Left cardiac atrium (tissue), 4 donors: ENCODE data around the gene NEO1. TPM values are rescaled to one million over a fixed set of nuclear protein-coding genes. Genes with fewer than 3 reads are reported as not detected.
A peak's percentile ranks its signal among the peaks of the same experiment; 100 is the strongest.

ENCODE experiments used
- ATAC-seq, 2 donors: fragments of 200-7000 bp; cut with Tn5 transposase; one replicate each; pipeline ENCODE4 v1.9.1; 2020; ENCODE audit warnings: mild to moderate bottlenecking in 2 of 2, moderate library complexity in 2 of 2
- DNase-seq: peaks from one replicate; pipeline ENCODE4 v3.0.0-alpha.2; 2020
- intact Hi-C, 2 donors: fragments of 100-400 bp; cut with DNase I; formaldehyde crosslinking; loops; one replicate each; pipeline versions ENCODE4 v1.14.1 to v1.15.1; 2022 to 2023
- total RNA-seq, 2 donors: library from RNA; stranded (reverse); fragmentation: NEBNext Ultra II Directional; extraction: Animal tissue kit (Norgen Biotek cat#: 25700); gene quantifications; one replicate each; pipeline ENCODE4 v1.2.1, GENCODE V29; 2021
- donor health status: DM: no; HTN: yes; CAD: no.
- donor health status: DM: no; HTN: yes; CAD: no; lungs with severe emphysema.
- donor health status: DM: yes; HTN: yes; CAD: no.
- donor health status: Dilated cardiomyopathy.

NEO1 gene
- total RNA-seq, 2 donors from 2014 or later: 10.6 to 16.3 TPM

DNA sequence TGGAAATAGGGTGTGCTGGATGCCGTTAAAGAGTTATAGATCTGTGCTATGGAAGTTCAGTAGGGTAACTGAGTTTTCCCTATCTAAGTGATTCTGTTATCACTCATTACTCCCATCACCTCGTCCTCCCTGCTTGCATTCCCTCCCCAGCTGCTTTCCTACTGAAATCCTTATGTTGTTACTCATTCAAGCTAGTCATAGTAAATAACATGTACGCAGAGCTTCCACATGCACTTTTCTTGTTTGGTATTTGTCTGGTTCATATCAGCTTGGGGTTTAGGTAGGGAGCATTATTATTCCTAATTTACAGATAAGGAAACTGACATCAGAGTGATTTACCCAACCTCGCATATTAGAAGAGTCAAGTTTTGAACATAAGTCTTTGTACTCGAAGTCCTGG, 181.4 kb downstream of the NEO1 start:
- DNase-seq (no peak), ATAC-seq (peak in 1 of 2 donors; percentile 24)
- intact Hi-C loops: no loop called here

DNA sequence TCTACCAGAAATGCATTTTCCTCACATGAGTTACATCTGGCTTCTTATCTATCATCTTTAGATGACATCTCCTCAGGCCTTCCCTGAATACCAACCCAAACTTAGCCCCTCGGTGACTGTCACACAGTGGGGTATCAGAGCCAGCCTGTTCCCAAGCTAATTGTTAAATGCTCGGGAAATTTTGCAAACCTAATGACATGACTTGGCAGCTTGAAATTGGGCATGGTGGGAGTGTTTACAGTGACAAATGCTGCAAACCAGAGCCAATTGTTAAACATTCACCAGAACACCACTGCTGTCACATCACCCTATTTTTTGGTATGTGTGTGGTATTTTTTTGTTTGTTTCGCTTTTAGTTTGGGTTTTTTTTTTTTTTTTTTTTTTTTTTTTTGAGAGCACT, 185.6 kb downstream of the NEO1 start:
- ATAC-seq: no peak
- intact Hi-C loops: no loop called here
- DNase-seq: no peak

DNA sequence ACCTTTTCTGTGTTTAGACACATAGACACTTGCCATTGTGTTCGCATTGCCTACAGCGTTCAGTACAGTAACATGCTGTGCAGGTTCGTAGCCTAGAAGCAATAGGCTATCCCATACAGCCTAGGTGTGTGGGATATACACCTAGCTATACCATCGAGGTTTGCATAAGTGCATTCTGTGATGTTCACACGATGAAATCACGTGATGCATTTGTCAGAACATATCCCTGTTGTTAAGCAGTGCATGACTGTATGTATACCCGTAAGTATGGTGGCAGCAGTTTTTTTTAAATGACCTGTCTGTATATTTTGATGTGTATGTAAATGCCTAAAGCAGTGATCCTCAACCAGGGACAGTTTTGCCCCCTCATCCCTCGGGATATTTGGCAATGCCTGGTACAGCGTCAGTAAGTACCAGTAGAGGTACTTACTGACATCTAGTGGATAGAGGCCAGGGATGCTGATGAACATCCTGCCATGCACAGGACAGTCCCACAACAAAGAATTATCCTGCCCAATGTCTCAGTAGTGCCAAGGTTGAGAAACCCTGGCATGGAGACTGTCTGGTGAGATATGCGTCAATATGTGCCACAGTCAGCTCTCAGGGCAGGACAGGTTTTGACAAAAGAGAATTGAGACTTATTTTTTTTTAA, 187.4 kb downstream of the NEO1 start:
- DNase-seq (no peak), ATAC-seq (peak in 1 of 2 donors; percentile 27)
- intact Hi-C loops: loop anchor here (2.0 kb wide), 2 partner anchors 31 to 33 kb away; no protein-coding TSS in a partner anchor

DNA sequence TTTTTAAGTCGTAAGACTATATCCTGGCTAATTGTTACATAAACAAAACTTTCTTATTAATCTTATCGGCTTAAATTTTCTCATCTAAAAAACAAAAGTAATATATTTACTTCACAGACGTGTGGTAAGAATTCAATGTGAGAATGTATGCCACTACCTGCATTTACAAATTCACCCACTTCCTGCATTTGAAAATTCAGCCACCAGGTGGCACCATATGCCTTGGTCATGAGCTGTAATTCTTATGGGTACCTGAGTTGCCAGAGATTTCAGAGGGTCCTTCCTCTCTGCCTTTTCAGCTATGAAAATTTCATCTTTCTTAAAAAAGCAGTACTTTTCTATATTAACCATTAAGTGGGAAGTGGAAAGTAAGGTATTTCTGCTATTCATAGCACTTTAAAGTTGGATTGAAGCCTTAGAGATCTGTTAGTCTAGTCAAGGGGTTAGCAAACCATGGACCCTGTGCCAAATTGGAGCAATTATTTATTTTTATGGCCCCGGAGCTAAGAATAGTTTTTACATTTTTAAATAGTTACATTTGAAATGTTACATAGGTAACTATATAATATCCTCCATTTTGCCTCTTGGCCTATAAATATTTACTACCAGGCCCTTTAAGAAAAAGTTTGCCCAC, 188.7 kb downstream of the NEO1 start:
- peak; percentile 56 for DNase-seq
- ATAC-seq: peak in 1 of 2 donors; percentile 47

DNA sequence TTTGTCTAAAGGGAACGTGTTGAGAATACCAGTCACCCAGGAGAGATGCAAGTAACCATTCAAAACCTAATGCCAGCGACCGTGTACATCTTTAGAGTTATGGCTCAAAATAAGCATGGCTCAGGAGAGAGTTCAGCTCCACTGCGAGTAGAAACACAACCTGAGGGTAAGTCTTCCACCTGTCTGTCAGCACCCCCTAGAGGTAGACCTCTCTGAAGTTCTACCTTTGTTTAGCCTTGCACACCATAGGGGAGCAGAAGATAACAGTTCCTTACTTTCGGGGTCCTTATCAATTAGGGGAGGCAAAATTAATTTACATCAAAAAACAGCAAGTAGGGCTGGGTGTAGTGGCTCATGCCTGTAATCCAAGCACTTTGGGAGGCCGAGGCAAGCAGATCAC, 192.1 kb downstream of the NEO1 start:
- intact Hi-C loops: no loop called here
- ATAC-seq (no peak), DNase-seq (no peak)

More for the DNA sequence above, 188.7 kb downstream of the NEO1 start:
- intact Hi-C loops: loop anchor here (2.0 kb wide), 2 partner anchors 30 to 32 kb away; no protein-coding TSS in a partner anchor

DNA sequence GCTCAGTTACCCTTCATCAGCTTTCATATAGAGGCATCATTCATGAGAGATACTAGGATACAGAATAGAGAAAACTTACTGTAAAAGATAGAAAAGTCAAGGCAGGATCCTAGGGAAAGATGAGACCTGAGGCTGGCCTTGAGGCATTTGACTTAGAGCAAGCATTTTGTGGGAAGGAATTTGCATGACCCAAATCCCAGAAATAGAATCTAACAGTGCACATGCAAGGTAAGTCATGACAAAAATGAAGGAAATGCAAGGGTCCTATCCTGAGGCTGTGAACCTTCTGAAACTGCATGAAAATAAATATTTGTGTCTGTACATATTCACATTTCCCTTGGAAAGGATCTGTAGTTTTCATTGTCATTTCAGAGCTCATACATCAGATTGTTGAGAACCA, 194.2 kb downstream of the NEO1 start:
- ATAC-seq (no peak), DNase-seq (no peak)
- intact Hi-C loops: no loop called here

DNA sequence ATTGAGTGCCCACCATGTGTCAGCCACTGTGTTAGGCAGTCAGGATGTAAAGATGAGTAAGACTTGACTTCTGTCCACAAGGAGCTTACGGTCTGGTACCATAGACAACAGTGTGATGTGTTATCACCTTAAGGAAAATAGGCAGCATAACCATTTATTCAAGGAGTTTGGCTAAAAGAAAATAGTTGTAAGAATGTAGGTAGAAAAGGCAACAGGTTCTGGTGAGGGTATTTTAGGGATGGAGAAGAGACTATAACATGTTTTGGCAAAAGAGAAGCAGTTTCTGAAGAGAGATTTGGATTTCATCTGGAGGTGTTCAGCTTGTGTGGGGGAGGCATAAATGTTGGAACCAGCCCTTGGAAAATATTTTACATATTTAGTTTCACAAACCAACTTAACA, 194.6 kb downstream of the NEO1 start:
- no peak for ATAC-seq
- intact Hi-C loops: no loop called here
- DNase-seq: no peak

DNA sequence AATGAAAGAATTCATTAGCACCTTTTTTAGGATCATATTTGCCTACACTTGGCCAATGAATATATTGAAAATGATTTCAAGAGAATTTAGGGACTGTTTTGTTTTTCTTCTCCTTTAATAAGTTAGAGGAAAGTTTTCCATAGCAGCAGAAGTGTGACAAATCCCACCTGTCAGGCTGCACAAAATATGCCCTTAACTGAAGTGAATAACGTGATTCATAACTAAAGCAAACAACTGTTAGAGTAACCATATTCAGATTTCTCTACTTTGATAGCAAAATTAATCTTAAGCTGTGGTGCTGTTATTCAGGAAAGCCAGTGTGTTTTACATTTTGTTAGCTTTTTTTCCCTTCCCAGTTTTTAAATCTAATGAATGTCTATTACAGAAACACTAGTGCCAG, 195.1 kb downstream of the NEO1 start:
- peak in 1 of 2 donors; percentile 53 for ATAC-seq
- intact Hi-C loops: no loop called here
- no peak for DNase-seq

DNA sequence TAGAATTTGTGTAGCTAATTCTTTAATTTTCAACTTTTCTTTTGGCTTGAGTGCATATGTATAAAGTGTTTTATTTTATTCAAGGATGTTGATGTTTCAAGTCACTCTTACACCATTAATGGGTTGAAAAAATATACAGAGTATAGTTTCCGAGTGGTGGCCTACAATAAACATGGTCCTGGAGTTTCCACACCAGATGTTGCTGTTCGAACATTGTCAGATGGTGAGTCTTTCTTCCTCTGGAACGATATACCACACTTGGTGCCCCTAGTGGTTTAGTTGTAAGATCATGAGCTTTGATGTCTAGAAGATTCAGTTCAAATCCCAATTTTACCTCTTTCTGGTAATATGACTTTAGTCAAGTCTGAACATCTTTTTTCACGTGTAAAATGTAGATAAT, 197.2 kb downstream of the NEO1 start:
- intact Hi-C loops: no loop called here
- ATAC-seq (no peak), DNase-seq (no peak)

DNA sequence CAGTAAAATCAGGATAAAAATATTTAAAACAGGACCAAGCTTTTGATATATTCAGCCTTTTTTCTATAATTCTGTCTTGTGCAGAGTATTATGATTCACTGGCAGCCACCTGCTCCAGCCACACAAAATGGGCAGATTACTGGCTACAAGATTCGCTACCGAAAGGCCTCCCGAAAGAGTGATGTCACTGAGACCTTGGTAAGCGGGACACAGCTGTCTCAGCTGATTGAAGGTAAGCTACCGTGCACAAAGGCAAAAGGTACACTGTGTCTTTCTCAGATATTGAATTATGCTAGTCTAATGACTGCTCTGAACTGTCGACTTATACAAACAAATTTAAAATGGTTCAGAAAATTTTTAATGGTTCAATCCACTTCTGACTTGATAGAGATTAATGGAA, 202.3 kb downstream of the NEO1 start:
- intact Hi-C loops: no loop called here
- ATAC-seq (no peak), DNase-seq (no peak)

DNA sequence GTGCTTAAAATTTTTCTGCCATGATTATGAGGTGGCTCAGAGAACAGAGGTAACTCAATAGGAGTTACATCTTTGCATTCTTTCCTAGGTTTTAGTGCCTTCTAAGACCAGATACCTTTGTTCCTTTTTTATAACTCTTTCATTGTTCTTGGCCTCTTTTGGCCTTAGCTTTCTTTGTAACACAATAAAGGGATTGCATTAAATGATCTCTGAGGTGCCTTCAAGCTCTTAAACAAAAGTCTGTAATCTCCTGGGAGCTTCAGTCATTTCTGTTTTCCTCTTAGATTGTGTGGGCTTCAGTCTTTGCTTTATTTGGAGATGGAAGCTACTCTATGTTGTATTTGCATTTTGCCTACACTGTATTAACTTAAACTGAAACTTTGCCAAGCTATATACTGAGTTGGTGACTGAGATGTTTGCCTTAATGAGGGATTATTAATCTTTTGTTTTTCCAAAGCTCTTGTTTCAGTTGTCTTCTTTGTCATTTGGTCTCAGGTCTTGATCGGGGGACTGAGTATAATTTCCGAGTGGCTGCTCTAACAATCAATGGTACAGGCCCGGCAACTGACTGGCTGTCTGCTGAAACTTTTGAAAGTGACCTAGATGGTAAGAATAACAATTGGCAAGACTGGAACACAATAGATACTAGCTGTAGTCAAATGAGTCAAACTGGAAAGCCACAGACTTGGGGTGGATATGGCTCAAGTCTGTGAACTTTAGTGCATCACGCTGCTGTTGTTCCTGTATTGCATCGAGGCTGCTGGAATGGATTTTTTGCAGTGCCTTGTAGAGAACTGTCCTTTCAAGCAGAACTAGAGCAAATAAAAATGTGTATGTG, 206.2 kb downstream of the NEO1 start:
- no peak for DNase-seq
- intact Hi-C loops: no loop called here
- ATAC-seq: no peak

DNA sequence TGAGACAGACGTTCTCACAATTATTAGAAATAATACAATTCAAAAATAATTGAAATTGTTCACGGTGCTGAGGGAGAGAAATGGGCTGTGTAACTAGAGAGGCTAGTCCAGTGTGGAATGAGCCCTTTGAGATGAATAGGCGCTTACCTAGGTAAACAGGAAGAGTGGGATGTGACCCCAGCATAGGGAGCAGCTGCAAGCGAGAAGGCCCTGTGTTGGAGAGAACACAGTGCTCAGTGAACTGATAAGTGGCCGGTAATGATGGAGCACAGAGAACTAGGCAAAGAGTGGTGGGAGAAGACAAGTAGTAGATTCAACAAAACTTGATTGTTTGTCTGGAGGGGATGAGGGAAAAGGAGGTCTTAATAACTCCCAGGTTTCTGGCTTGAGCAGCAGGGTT, 212.6 kb downstream of the NEO1 start:
- no peak for ATAC-seq
- intact Hi-C loops: no loop called here

DNA sequence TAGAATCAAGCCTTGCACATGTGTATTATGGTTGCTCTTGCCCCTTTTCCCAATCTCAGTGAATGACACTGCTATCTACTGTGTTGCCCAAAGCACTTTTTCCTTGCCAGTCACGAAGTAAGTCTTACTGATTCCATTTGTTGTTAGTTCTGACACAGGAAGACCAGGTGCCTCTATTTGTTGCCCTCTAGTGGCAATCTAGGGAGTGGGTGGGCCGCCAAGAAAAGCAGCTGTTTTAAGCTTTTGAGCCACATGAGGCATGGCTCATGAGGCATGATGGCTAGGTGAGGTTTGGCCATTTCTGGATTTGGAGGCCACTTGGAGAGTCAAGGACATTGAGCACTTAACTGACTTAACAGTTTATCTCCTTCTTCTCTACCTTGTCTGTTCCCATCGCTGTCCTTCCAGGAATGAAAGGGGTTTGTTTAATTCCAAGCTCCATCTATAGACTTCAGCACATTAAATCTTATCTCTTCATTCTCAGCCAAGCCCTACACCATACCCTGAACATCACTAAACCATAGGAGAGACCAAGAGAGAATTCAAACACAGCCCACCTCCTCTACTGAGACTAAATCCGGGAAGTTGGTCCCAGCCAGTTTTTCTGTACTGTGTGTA, 213.4 kb downstream of the NEO1 start:
- no peak for DNase-seq

More for the DNA sequence above, 212.6 kb downstream of the NEO1 start:
- DNase-seq: no peak

DNA sequence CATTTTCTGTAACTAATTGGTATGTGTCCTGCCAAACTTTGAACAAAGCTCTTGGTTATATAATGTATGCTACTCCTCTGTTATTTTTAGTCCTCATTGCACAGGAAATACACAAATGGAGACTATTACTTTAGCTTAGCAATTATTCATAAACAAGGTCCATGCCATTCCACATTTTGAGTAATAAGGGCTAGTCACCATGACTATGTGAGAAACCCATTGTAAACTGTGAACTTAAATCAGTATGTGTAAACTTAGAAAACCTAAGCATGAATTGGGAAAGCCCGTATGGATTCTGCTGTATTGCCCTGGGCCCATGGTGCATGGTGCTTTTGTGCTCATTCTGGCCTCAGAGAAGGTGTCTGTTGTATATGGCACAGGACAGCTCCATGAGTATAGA, 216.2 kb downstream of the NEO1 start:
- DNase-seq (no peak), ATAC-seq (no peak)
- intact Hi-C loops: no loop called here

More for the DNA sequence above, 213.4 kb downstream of the NEO1 start:
- intact Hi-C loops: no loop called here
- peak in 1 of 2 donors; percentile 49 for ATAC-seq

DNA sequence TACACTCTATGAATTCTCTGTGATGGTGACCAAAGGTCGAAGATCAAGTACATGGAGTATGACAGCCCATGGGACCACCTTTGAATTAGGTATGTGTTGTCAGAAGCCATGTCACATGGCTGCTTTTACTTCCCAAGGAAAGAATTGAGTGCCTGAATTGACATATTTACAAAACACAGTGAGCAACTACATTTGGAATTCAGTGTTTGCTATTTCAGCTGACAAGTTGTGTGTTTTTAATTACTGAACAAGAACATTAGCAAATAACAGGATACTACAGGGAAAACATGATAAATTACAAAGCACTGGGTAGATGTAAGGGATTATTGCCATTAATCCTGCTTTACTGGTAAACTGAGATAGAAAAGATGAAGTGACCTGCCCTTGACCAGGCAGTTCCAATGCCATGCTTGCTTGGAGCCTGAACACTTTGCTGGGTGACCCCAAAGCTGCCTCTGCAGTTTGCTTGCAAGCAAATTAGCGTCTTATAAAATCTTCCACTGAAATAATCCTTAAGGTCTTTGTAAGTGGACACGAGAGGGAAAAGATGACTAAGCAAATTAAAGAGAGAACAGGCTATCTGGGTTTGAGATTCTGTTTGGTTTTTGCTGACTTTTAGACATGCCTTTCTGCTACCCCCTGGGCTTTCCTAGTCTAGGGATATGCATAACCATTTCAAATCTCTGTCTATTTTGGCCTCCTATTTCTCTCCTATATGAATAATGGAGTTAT, 218.3 kb downstream of the NEO1 start:
- no peak for ATAC-seq
- DNase-seq: no peak
- intact Hi-C loops: loop anchor here (2.0 to 10.0 kb wide), 2 partner anchors 30 to 546 kb away; no protein-coding TSS in a partner anchor

DNA sequence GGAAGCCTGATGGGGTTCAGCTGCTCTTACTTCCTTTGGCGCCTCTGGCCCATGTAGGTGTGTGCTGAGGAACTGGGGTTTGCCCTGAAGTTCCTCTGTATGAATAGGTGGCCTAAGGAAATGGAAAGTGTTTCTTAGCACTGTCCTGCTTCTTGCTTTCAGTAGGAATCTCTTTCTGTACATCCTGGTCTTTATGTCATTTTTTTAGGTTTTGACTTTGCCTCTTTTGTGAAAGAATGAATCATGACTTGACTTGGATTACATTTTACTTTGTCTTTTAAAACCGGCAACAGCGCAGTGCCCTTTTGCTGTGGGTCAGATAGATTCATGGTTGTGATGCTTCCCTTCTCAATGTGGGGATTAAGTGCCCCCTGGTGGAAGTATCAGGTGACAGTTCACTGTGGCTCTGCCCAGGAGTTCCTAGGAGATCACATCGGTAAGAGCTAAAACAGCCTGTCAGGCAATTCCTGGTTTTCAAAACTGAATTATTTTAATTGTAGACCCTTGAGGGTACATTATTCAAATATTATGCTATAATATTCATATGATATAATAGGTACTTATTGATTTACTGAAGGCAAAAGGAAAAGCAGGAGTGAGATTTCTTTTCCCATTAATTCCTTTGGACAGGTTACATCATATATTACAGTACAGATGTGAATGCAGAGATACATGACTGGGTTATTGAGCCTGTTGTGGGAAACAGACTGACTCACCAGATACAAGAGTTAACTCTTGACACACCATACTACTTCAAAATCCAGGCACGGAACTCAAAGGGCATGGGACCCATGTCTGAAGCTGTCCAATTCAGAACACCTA, 221.1 kb downstream of the NEO1 start:
- intact Hi-C loops: loop anchor here in 1 of 2 donors (2.0 to 10.0 kb wide), 2 partner anchors 33 to 549 kb away; no protein-coding TSS in a partner anchor
- peak; percentile 72 to 89 for ATAC-seq
- DNase-seq: peak; percentile 33

DNA sequence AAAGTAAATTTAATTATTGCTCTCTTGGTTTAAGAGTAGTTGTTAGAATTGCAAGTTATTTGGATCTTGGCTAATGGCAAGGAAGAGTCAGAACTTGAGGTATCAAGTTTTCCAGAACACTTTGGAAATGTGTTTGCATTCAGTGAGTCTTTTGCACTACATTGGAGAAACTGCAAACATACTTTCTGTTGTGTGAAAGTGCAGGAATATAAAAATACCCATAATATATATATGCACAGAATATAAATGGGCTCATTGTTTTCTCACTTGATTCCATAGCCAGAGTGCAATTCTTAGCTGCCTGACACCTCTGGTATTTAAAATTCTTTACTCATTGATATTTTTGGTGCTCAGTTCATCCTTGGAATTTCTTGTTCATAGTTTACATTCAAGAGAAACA, 223.6 kb downstream of the NEO1 start:
- intact Hi-C loops: loop anchor here in 1 of 2 donors (10.0 kb wide), 1 partner anchor 551 kb away; no protein-coding TSS in a partner anchor
- ATAC-seq (no peak), DNase-seq (no peak)
